GM18508 (cell line): ENCODE results near the gene GRK3.

Source experiments
- ATAC-seq: cut with Tn5 transposase; IDR thresholded peaks from one replicate; pipeline ENCODE4 v1.9.1; 2021; ENCODE audit warnings: moderate number of reproducible peaks; ENCODE audit not compliant: insufficient read depth, unreplicated experiment

The GRK3 gene

DNA sequence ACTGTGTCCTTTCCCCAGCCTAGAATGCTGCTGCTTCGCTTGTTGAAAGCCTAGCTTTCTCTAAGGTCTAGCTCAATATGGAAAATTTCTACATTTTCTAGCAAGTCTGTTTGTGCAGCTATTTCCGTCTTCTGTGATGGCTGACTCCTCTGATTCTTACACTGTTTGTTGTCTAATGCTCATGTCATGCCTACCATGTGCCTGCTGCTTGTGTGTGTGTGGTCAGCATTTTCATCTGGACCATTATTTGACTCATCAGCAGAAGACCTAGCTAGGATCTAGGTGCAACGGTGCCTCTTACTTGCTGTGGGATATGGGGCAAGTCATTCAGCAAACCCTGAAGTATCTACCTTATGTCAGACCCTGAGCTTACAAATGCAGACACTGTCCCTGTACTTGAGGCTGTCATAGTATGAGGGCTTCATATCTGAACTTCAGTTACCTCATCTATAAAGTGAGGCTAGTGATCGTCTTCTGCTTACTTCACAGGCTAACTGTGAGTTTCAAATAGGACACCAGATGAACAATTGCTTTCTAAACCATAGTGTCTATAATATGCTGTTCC, 91.0 kb downstream of the GRK3 start:
- ATAC-seq, result no peak

GRCh38 chr22:25656724-25657123, 92.2 kb downstream of the GRK3 start:
- ATAC-seq, result peak; percentile 43

DNA sequence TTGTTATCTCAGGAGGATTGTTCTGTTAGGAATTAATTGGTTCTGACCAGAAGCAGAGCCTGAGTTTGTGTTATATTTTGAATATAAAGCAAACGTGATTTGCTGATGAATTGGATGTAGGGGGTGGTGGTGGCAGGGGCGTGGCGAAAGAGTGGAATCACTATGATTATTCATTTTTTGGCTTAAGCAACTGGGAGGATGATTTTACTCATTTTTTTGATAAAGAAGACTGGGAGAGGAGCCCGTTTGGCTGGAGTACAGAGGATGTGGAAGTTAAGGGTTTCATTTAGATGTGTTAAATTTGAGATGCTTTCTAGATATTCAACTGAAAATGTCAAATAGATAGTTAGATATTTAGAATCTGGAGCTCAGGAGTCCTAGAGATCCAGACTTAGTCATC, 94.2 kb downstream of the GRK3 start:
- no peak for ATAC-seq

GRCh38 chr22:25659413-25659812, 94.9 kb downstream of the GRK3 start:
- no peak for ATAC-seq

DNA sequence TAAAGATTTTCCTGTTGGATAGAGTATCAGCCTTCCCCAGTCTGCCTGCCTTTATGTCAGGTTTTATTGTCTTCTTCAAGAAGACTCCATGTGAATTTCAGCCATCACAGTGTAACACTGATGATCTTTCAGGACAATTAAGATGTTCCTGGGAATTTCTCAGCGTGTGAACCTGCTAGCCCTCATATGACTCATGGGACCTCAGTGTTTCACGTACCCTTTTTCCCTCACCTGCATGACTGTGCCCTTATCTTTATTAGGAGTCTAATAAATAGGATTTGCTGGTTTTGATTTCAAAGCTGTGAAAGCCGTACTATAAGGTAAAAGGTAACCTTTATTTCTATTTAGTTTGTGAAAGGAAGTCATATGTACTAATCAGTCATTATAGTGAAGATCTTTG, 95.9 kb downstream of the GRK3 start:
- ATAC-seq, result no peak

DNA sequence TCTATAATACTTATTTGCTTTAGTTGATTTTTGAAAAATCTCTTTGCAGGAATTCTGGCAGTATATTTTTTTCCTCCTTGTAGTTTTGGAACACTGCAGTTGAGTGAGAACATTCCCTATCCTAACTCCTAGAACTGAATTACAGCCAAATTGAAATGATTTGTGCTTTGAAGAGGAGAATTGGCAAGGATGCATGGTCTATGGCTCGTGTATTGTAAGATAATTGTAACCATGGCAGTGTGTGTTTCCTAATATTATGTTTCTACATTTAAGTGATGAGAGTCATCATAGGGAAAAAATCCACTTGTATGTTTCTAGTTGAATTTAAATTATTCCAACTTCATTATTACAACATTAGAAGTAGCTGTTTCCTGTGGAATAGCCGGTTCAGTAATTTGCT, 96.6 kb downstream of the GRK3 start:
- no peak for ATAC-seq

DNA sequence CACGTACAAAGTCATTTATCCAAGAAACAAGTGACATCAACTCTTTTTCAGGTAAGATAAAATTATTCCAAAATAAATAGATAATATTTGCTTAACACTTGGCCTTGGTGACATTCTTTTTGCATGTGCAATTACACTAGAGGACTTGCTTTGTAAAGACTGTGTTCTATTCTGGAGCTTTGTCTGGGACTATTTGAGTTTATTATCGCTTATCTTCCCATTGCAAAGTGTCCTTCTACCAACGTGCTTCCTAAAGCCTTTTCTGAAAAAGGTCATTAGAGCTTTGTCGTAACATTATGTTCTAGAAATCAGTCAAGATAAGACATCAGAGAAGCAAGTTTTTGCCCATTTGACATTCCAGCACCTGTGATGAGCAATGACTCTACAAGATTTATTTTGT, 99.2 kb downstream of the GRK3 start:
- ATAC-seq, result no peak

GRCh38 chr22:25666308-25666707, 101.8 kb downstream of the GRK3 start:
- no peak for ATAC-seq

DNA sequence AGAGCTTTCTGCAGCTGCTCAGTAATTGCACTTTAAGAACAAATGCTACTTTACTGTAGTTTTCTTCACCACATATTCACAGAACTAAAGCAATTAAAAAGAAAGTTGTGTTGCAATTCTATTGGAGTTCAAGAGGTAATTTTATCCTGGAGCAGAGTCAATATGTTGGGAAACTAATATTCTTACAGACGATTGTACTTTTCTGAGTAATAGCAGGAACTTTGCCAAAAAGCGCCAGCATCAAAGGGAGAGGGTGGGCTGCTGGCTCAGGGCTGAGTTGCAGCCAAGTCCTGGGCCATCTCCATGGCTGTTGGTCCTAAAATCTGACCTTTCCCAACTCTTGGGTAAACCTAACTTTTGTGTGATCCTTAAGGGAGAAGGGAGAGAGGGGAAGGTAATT, 104.0 kb downstream of the GRK3 start:
- no peak for ATAC-seq

DNA sequence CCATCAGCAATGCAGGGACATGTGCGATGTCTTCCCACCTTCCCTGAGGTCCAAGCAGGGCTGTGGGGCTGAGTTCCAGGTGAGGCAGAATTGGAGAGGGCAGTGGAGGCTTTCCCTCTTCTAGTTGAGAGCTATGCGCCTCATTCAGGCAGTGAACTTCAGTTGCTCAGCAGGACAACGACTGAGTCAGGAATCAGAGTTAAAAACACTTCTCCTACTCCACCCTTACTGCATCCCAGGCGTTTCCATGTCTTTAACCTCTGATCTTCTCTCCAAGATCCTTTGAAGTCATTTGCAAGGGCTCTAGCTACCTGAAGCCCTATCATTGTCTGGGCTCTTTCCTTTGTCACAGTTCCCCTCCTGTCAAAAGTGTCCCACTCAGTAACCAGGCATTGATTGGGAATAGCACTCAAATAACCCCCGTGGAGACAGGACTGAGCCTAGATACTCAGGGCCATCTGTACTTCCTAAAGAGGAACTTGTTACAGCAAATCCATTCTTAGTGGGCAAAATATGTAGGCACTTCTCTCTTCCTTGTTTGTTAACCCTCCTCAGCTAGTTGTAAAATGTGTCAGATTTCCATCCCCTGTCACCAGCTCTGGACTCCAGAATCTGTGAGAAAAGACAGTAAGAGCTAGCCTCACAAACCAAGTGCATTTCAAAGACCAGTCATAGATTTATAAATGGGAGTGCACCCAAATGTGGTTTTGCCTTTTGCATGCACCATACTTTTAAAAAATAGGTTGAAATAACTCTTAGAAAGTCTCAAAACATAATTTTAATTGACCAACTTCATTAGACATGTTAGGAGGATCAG, 105.0 kb downstream of the GRK3 start:
- no peak for ATAC-seq

GRCh38 chr22:25670070-25670461, 105.6 kb downstream of the GRK3 start:
- ATAC-seq, result no peak

GRCh38 chr22:25672289-25673084, 108.0 kb downstream of the GRK3 start:
- ATAC-seq, result no peak

DNA sequence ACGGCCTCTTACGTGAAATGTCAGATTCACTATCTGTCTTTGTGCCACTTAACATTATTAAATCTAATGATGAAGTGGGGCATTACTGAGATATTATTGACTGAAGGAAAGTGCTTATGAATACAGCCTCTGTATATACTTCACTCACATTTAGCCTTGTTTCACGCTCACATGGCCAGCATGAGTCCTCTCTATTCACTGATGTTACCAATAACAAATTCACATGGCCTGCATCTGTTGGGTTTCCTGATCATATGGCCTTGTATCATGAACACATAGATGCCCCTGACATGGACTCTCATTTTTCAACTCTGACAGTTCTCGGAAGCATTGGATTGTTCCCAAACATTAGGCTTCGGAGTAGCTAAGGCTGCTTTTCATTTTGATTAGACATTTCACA, 109.2 kb downstream of the GRK3 start:
- ATAC-seq, result no peak

DNA sequence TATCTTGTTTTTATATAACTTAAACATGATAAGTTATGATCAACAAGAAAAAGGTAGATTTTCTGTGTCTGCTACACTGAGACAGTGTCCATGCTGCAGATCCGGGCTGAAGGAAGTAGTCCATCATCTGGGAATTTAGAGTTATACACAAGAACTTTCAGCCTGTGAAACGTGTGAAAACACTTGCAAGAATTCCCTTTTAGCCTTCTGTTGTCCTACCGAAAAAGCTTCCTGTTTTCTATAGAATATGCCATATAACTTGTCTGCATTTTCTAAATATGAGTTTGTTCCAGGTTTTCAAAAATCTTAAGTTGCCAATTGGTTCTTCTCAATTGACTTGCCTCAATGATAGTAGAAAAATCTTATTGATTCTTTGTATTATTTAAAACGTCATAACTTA, 113.2 kb downstream of the GRK3 start:
- no peak for ATAC-seq

DNA sequence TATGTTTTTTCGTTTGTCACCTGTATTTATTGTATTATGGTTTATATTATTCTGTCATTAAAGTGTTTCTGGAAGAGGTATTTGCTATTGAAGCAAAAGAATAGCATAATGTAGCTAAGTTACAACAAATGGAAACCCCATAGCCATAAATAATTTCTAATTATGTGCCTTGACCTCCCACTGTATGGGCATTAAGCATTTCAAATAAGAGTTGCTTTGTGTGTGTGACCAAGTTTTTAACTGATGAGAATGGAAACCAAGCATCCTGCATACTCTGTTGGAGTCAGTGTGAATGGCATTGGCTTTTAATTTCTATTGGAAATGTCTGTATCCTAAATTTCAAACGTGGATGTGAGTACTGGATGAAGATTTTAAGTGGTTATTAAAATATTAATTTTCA, 115.6 kb downstream of the GRK3 start:
- no peak for ATAC-seq

GRCh38 chr22:25680956-25681355, 116.5 kb downstream of the GRK3 start:
- no peak for ATAC-seq

GRCh38 chr22:25682109-25682508, 117.6 kb downstream of the GRK3 start:
- no peak for ATAC-seq

DNA sequence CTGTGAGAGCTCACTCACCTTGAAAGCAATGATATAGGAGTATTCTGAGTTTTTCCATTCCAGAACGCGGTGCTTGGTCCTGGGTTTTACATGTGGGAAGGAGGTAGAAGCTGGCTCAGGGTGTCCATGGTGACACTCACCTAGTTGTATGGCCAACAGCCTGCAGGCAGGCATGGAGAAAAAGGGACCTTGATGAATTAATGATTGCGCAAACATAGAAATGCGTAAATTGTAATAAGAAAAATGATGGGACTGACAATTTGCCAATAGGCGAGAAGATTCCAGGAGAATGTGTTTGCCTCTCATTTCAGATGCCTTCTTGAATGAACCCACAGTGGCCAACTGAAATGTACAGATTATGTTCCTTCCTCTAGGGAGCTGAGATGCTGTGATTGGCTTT, 124.2 kb downstream of the GRK3 start:
- no peak for ATAC-seq

GRCh38 chr22:25689631-25690030, 125.2 kb downstream of the GRK3 start:
- no peak for ATAC-seq

- ATAC-seq, result no peak
Observed at GRCh38 chr22:25690798-25691197, 126.3 kb downstream of the GRK3 start.
